Measurements from ENCODE around the gene PDLIM5. TPM values are rescaled to one million over a fixed set of nuclear protein-coding genes. Genes with fewer than 3 reads are reported as not detected.

PDLIM5 gene
- total RNA-seq, 4 donors from 2014 or later: 473 to 833 (median 673) TPM

GRCh38 chr4:94678896-94679295 is 227.2 kb downstream of the PDLIM5 start:
- ATAC-seq (no peak), DNase-seq (no peak)
- no peak overlapping the region for H3K4me3 ChIP-seq
- no peaks in the 10 kb centered on the region for H3K4me1 ChIP-seq
- no peaks in the 10 kb centered on the region for H3K27me3 ChIP-seq
- no peak overlapping the region for H3K27ac ChIP-seq
- in situ Hi-C loops (cut with MboI; ENCODE audit: low sequenced_read_pairs in 4 of 4) (no loop called here), intact Hi-C loops (cut with DNase I; ENCODE audit: low total_unique reads) (no loop called here)
- no peaks in the 10 kb centered on the region for H3K36me3 ChIP-seq
- TF ChIP-seq POLR2A (IDR thresholded peaks at IDR 0.05) (no peak), CTCF (IDR thresholded peaks at IDR 0.05 in 4 of 5, conservative IDR thresholded peaks at IDR 0.05 in 1 of 5) (no peak)
- no peaks in the 10 kb centered on the region for H3K9me3 ChIP-seq

DNA sequence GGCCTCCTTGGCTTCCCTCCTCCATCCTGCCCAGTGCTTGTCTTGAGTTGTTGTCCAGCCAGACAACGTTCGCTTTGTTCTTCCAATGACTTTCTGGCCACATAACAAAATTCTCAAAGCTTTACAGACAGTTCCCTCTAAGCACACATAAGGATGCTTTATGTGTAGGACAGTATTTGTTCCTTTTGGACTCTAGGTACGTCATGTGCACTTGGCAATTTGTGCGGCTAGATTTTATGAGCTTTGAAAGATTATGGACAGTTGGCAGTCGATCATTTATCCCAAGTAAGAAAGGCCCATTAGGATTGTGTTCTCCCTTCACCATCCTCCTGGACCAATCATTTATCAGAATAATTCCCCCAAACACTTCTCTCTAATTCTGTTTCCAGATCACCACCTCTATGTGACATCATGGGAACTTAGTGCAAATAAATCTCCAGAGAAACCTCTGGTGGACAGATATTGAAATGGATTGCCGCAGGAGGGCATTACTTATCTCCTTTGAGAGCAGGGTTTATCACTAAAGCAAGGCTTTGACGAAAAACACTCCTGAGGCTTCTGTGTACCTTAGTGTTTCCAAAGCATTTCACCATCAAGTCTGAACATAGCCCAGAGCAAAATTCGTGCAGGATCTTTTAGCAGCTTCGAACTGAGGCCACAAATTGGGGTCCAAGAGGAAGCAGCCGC is 228.6 kb downstream of the PDLIM5 start:
- intact Hi-C loops (cut with DNase I; ENCODE audit: low total_unique reads): no loop called here

GRCh38 chr4:94686086-94686485 is 234.3 kb downstream of the PDLIM5 start:
- in situ Hi-C loops (cut with MboI; ENCODE audit: low sequenced_read_pairs in 4 of 4) (no loop called here), intact Hi-C loops (cut with DNase I; ENCODE audit: low total_unique reads) (no loop called here)
- no peaks in the 10 kb centered on the region for H3K27me3 ChIP-seq
- H3K4me3 ChIP-seq: no peak overlapping the region
- H3K36me3 ChIP-seq: no peaks in the 10 kb centered on the region
- no peaks in the 10 kb centered on the region for H3K4me1 ChIP-seq
- ATAC-seq: no peak
- H3K9me3 ChIP-seq: no peaks in the 10 kb centered on the region
- no peak for TF ChIP-seq POLR2A (IDR thresholded peaks at IDR 0.05)
- TF ChIP-seq CTCF (IDR thresholded peaks at IDR 0.05 in 4 of 5, conservative IDR thresholded peaks at IDR 0.05 in 1 of 5): no peak
- H3K27ac ChIP-seq: no peak overlapping the region
- DNase-seq: no peak

More for the DNA sequence above, 228.6 kb downstream of the PDLIM5 start:
- H3K36me3 ChIP-seq: no peaks in the 10 kb centered on the region
- no peak overlapping the region for H3K27ac ChIP-seq
- no peak for TF ChIP-seq POLR2A (IDR thresholded peaks at IDR 0.05)
- no peak for TF ChIP-seq CTCF (IDR thresholded peaks at IDR 0.05 in 4 of 5, conservative IDR thresholded peaks at IDR 0.05 in 1 of 5)
- no peak overlapping the region for H3K4me3 ChIP-seq
- no peaks in the 10 kb centered on the region for H3K27me3 ChIP-seq
- DNase-seq (no peak), ATAC-seq (no peak)
- in situ Hi-C loops (cut with MboI; ENCODE audit: low sequenced_read_pairs in 4 of 4): no loop called here
- no peaks in the 10 kb centered on the region for H3K4me1 ChIP-seq
- no peaks in the 10 kb centered on the region for H3K9me3 ChIP-seq

DNA sequence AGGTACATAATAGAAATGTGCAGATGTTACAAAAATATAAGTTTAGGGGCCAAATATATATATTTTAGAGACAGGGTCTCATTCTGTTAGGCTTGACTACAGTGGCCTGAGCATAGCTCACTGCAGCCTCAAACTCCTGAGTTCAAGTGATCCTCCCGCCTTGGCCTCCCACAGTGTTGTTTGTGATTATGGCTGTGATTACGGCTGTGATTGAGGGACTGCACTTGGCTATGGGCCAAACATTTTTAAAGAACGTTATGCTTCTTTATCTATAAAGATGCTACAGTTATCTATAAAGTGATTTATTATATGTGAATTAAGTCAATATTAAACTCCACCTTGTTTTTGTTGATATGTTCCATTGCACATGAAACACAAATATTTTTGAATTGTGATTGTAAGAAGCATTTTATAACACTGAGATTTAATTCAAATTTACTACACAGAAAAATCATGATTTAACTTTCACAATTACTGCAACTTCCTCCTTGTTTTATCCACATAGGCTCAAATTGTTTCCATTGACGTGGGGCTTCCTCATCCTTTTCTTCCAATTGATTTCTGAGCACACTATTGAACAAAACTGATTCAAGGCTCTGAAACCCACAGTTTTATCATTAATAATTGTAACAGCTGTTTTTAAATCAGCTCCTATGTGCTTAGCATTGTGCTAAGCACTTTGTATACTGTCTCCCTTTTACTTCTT is 237.6 kb downstream of the PDLIM5 start:
- intact Hi-C loops (cut with DNase I; ENCODE audit: low total_unique reads): no loop called here
- TF ChIP-seq CTCF (IDR thresholded peaks at IDR 0.05 in 4 of 5, conservative IDR thresholded peaks at IDR 0.05 in 1 of 5) (no peak), POLR2A (IDR thresholded peaks at IDR 0.05) (no peak)
- in situ Hi-C loops (cut with MboI; ENCODE audit: low sequenced_read_pairs in 4 of 4): no loop called here
- ATAC-seq: no peak
- Histone ChIP-seq H3K27ac (no peak overlapping the region), H3K9me3 (no peaks in the 10 kb centered on the region), H3K27me3 (no peaks in the 10 kb centered on the region), H3K36me3 (no peaks in the 10 kb centered on the region), H3K4me1 (no peaks in the 10 kb centered on the region), H3K4me3 (no peak overlapping the region)
- no peak for DNase-seq
